CD14-positive monocyte (primary cell): ENCODE results near the gene NRG3. TPM values are rescaled to one million over a fixed set of nuclear protein-coding genes. Genes with fewer than 3 reads are reported as not detected.

Experiments used
- DNase-seq, 3 donors: peaks; one replicate each; pipeline ENCODE4 v3.0.0-alpha.2; 2011 to 2022
- H2AFZ ChIP-seq: 2 replicates; pipeline ENCODE4 v1.6.0; 2012; ENCODE audit warnings: mild to moderate bottlenecking, low read depth, low read length, inconsistent platforms; ENCODE audit not compliant: insufficient read depth, poor library complexity, severe bottlenecking
- H3K27ac ChIP-seq, 2 donors: 1 replicate in 1 of 2; 2 replicates in 1 of 2; pipeline ENCODE4 v1.5.1; 2012 to 2013; ENCODE audit warnings: low read length in 2 of 2, control low read depth in 1 of 2, inconsistent platforms in 1 of 2, low read depth in 1 of 2, mild to moderate bottlenecking in 1 of 2
- H3K27me3 ChIP-seq, 2 donors: one replicate each; pipeline versions ENCODE4 v1.6.0 to v1.6.1; 2011 to 2013; ENCODE audit warnings: low read length in 2 of 2; ENCODE audit not compliant: control insufficient read depth in 2 of 2, insufficient read depth in 2 of 2
- H3K36me3 ChIP-seq, 2 donors: replicated peaks in 1 of 2; 1 replicate in 1 of 2; 2 replicates in 1 of 2; pipeline versions ENCODE4 v1.5.1 to v1.6.1; 2012 to 2013; ENCODE audit warnings: low read length in 2 of 2, control low read depth in 1 of 2, inconsistent platforms in 1 of 2, mild to moderate bottlenecking in 1 of 2; ENCODE audit not compliant: insufficient read depth in 2 of 2, control insufficient read depth in 1 of 2
- H3K4me1 ChIP-seq, 2 donors: 1 replicate in 1 of 2; 2 replicates in 1 of 2; pipeline versions ENCODE4 v1.5.1 to v1.6.1; 2012 to 2013; ENCODE audit warnings: low read length in 2 of 2, control low read depth in 1 of 2, inconsistent platforms in 1 of 2, mild to moderate bottlenecking in 1 of 2, moderate library complexity in 1 of 2; ENCODE audit not compliant: insufficient read depth in 2 of 2, control insufficient read depth in 1 of 2
- H3K4me2 ChIP-seq: replicated peaks from 2 replicates; pipeline ENCODE3; 2012; ENCODE audit warnings: low read length, moderate library complexity, mild to moderate bottlenecking; ENCODE audit not compliant: poor library complexity, severe bottlenecking; ENCODE audit errors: extremely low read depth
- H3K4me3 ChIP-seq, 3 experiments: fragments of 200-600 bp in 1 of 3; sonication (generic) in 1 of 3; replicated peaks in 1 of 3; 1 replicate in 2 of 3; 2 replicates in 1 of 3; pipeline ENCODE4 v1.5.1; 2011 to 2013; ENCODE audit warnings: low read length in 3 of 3, mild to moderate bottlenecking in 3 of 3, control low read depth in 2 of 3, low read depth in 2 of 3, inconsistent platforms in 1 of 3, moderate library complexity in 1 of 3
- H3K79me2 ChIP-seq: 2 replicates; pipeline ENCODE4 v1.6.0; 2012; ENCODE audit warnings: mild to moderate bottlenecking, control low read depth, inconsistent platforms, low read length, moderate library complexity; ENCODE audit not compliant: insufficient read depth
- H3K9ac ChIP-seq: 2 replicates; pipeline ENCODE4 v1.6.0; 2017; ENCODE audit warnings: low read length, mild to moderate bottlenecking; ENCODE audit not compliant: insufficient read depth, poor library complexity, severe bottlenecking
- H3K9me3 ChIP-seq, 2 donors: replicated peaks in 1 of 2; 1 replicate in 1 of 2; 2 replicates in 1 of 2; pipeline versions ENCODE4 v1.5.1 to v1.6.1; 2012 to 2013; ENCODE audit warnings: low read length in 2 of 2, control low read depth in 1 of 2; ENCODE audit not compliant: control insufficient read depth in 1 of 2, insufficient read depth in 1 of 2
- H4K20me1 ChIP-seq: 2 replicates; pipeline ENCODE4 v1.6.0; 2012; ENCODE audit warnings: mild to moderate bottlenecking, low read length, control low read depth, moderate library complexity; ENCODE audit not compliant: insufficient read depth
- H3K27ac Mint-ChIP-seq, 7 donors: one replicate each; pipeline ENCODE4 v1.8.0; 2020; ENCODE audit warnings: mild to moderate bottlenecking in 7 of 7, mixed read lengths in 7 of 7, moderate library complexity in 6 of 7, inconsistent platforms in 2 of 7
- H3K27me3 Mint-ChIP-seq, 3 donors: one replicate each; pipeline ENCODE4 v1.8.0; 2021 to 2022; ENCODE audit warnings: low read depth in 3 of 3, mild to moderate bottlenecking in 3 of 3, mixed read lengths in 3 of 3, moderate library complexity in 3 of 3, inconsistent platforms in 1 of 3
- H3K36me3 Mint-ChIP-seq, 2 donors: one replicate each; pipeline ENCODE4 v1.8.0; 2020; ENCODE audit warnings: mixed read lengths in 2 of 2, inconsistent platforms in 1 of 2, mild to moderate bottlenecking in 1 of 2
- H3K4me1 Mint-ChIP-seq: one replicate; pipeline ENCODE4 v1.8.0; 2020; ENCODE audit warnings: mild to moderate bottlenecking, mixed read lengths
- H3K4me3 Mint-ChIP-seq, 2 donors: one replicate each; pipeline ENCODE4 v1.8.0; 2020; ENCODE audit warnings: mild to moderate bottlenecking in 2 of 2, mixed read lengths in 2 of 2, moderate library complexity in 1 of 2
- H3K9me3 Mint-ChIP-seq, 7 donors: one replicate each; pipeline ENCODE4 v1.8.0; 2020 to 2022; ENCODE audit warnings: mixed read lengths in 7 of 7, mild to moderate bottlenecking in 6 of 7, moderate library complexity in 6 of 7, inconsistent platforms in 2 of 7
- CTCF ChIP-seq: fragments of 200-600 bp; IDR thresholded peaks from one replicate; pipeline ENCODE4 v1.8.0; 2022; ENCODE audit warnings: antibody characterized with exemption, mild to moderate bottlenecking
- WGBS: methylation state at CpG from one replicate; pipeline ENCODE4 v1.1.5; 2013; ENCODE audit warnings: missing lambda C conversion rate; ENCODE audit not compliant: insufficient coverage; 5-methylcytosine and 5-hydroxymethylcytosine counted together
- intact Hi-C, 2 donors: fragments of 100-400 bp; cut with micrococcal nuclease; formaldehyde crosslinking; loops; one replicate each; pipeline versions ENCODE4 v1.15.0 to v1.15.1; 2023
- polyA plus RNA-seq, 3 donors: library from polyadenylated mRNA; depleted of rRNA in 1 of 3; unstranded in 2 of 3; stranded (reverse) in 1 of 3; fragments of 300-500 nt in 2 of 3; fragments of >200 nt in 1 of 3; fragmentation: Illumina TruSeq in 2 of 3; gene quantifications; 1 replicate in 2 of 3; 2 replicates in 1 of 3; pipeline ENCODE4 v1.2.3, GENCODE V29; 2012 to 2021

Gene NRG3
- polyA plus RNA-seq, 3 donors: not detected

DNA sequence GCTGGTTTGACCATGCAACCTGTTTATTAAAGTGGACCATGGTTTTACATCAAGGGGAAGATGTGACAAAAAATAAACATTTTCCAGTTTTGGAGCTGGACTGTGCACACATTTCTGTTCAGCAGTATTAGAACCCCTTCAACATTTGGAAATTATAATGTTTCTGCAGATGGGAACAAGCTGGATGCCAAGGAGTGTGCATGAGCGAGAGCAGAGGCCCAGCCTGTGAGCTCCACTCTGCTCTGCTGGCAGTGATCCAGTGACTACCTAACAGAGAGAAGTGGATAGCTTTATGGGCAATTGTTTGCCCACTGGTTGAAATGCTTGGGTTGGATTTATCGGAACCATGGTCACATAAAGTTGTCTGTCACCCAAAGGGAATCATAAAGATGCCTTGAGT is 456.7 kb downstream of the NRG3 start:
- no peak for TF ChIP-seq CTCF
- Mint-ChIP-seq H3K4me3 (no peak overlapping the region), H3K9me3 (peaks cover 0 to 5% (median 2%) of the 10 kb centered on the region in 7 donors)

DNA sequence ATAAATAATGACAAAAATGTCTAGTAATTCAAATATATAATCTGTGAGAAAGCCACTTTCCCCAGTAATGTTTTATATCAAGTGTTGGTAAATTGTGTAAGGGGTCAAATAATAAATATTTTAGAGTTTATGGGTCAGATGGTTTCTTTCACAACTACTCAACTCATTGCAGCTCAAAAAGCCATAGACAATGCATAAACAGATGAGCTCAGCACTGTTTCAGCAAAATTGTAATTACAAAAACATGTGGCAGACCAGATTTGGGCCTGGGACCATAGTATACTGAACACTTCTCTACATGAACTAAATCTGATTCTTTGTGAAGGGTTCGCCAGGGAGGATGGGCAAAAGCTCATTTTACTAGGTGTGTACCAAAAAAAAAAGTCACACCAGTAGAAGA is 460.8 kb downstream of the NRG3 start:
- no peak overlapping the region for H3K4me3 ChIP-seq
- H4K20me1 ChIP-seq: no peaks in the 10 kb centered on the region
- no peak overlapping the region for H3K9ac ChIP-seq
- H3K36me3 Mint-ChIP-seq: no peaks in the 10 kb centered on the region
- H3K27ac ChIP-seq: no peak overlapping the region
- no peaks in the 10 kb centered on the region for H3K79me2 ChIP-seq
- no peaks in the 10 kb centered on the region for H3K4me1 ChIP-seq
- no peaks in the 10 kb centered on the region for H3K4me1 Mint-ChIP-seq
- no peaks in the 10 kb centered on the region for H3K9me3 ChIP-seq
- no peak overlapping the region for H3K4me3 Mint-ChIP-seq
- H2AFZ ChIP-seq: no peak overlapping the region
- no peaks in the 10 kb centered on the region for H3K27me3 ChIP-seq
- no CpG with 5 or more reads among the region's 1 CpG for WGBS
- intact Hi-C loops: no loop called here
- no peaks in the 10 kb centered on the region for H3K27me3 Mint-ChIP-seq
- no peak for TF ChIP-seq CTCF
- no peak overlapping the region for H3K27ac Mint-ChIP-seq
- H3K9me3 Mint-ChIP-seq: peaks cover 2 to 5% (median 2%) of the 10 kb centered on the region in 7 donors
- no peak overlapping the region for H3K4me2 ChIP-seq
- DNase-seq: no peak
- no peaks in the 10 kb centered on the region for H3K36me3 ChIP-seq

More for the DNA sequence above, 456.7 kb downstream of the NRG3 start:
- no peaks in the 10 kb centered on the region for H3K4me1 ChIP-seq
- H3K27ac ChIP-seq: no peak overlapping the region
- no peaks in the 10 kb centered on the region for H3K36me3 ChIP-seq
- H3K9me3 ChIP-seq: no peaks in the 10 kb centered on the region
- H3K9ac ChIP-seq: no peak overlapping the region
- no peak for DNase-seq
- H3K36me3 Mint-ChIP-seq: no peaks in the 10 kb centered on the region
- no peaks in the 10 kb centered on the region for H3K27me3 ChIP-seq
- intact Hi-C loops: no loop called here
- H2AFZ ChIP-seq: no peak overlapping the region
- 83% methylated on average over 2 of the region's 2 CpGs for WGBS
- H3K4me1 Mint-ChIP-seq: no peaks in the 10 kb centered on the region
- H3K27ac Mint-ChIP-seq: no peak overlapping the region
- no peaks in the 10 kb centered on the region for H4K20me1 ChIP-seq
- H3K79me2 ChIP-seq: no peaks in the 10 kb centered on the region
- no peaks in the 10 kb centered on the region for H3K27me3 Mint-ChIP-seq
- H3K4me2 ChIP-seq: no peak overlapping the region
- no peak overlapping the region for H3K4me3 ChIP-seq
